CD14-positive monocyte (primary cell): ENCODE results near the gene C19orf67. TPM values are rescaled to one million over a fixed set of nuclear protein-coding genes. Genes with fewer than 3 reads are reported as not detected.

ENCODE experiments used
- DNase-seq, 3 donors: peaks; one replicate each; pipeline ENCODE4 v3.0.0-alpha.2; 2011 to 2022
- H2AFZ ChIP-seq: 2 replicates; pipeline ENCODE4 v1.6.0; 2012; ENCODE audit warnings: mild to moderate bottlenecking, low read depth, low read length, inconsistent platforms; ENCODE audit not compliant: insufficient read depth, poor library complexity, severe bottlenecking
- H3K27ac ChIP-seq, 2 donors: 1 replicate in 1 of 2; 2 replicates in 1 of 2; pipeline ENCODE4 v1.5.1; 2012 to 2013; ENCODE audit warnings: low read length in 2 of 2, control low read depth in 1 of 2, inconsistent platforms in 1 of 2, low read depth in 1 of 2, mild to moderate bottlenecking in 1 of 2
- H3K27me3 ChIP-seq, 2 donors: one replicate each; pipeline versions ENCODE4 v1.6.0 to v1.6.1; 2011 to 2013; ENCODE audit warnings: low read length in 2 of 2; ENCODE audit not compliant: control insufficient read depth in 2 of 2, insufficient read depth in 2 of 2
- H3K36me3 ChIP-seq, 2 donors: replicated peaks in 1 of 2; 1 replicate in 1 of 2; 2 replicates in 1 of 2; pipeline versions ENCODE4 v1.5.1 to v1.6.1; 2012 to 2013; ENCODE audit warnings: low read length in 2 of 2, control low read depth in 1 of 2, inconsistent platforms in 1 of 2, mild to moderate bottlenecking in 1 of 2; ENCODE audit not compliant: insufficient read depth in 2 of 2, control insufficient read depth in 1 of 2
- H3K4me1 ChIP-seq, 2 donors: 1 replicate in 1 of 2; 2 replicates in 1 of 2; pipeline versions ENCODE4 v1.5.1 to v1.6.1; 2012 to 2013; ENCODE audit warnings: low read length in 2 of 2, control low read depth in 1 of 2, inconsistent platforms in 1 of 2, mild to moderate bottlenecking in 1 of 2, moderate library complexity in 1 of 2; ENCODE audit not compliant: insufficient read depth in 2 of 2, control insufficient read depth in 1 of 2
- H3K4me2 ChIP-seq: replicated peaks from 2 replicates; pipeline ENCODE3; 2012; ENCODE audit warnings: low read length, moderate library complexity, mild to moderate bottlenecking; ENCODE audit not compliant: poor library complexity, severe bottlenecking; ENCODE audit errors: extremely low read depth
- H3K4me3 ChIP-seq, 3 experiments: fragments of 200-600 bp in 1 of 3; sonication (generic) in 1 of 3; replicated peaks in 1 of 3; 1 replicate in 2 of 3; 2 replicates in 1 of 3; pipeline ENCODE4 v1.5.1; 2011 to 2013; ENCODE audit warnings: low read length in 3 of 3, mild to moderate bottlenecking in 3 of 3, control low read depth in 2 of 3, low read depth in 2 of 3, inconsistent platforms in 1 of 3, moderate library complexity in 1 of 3
- H3K79me2 ChIP-seq: 2 replicates; pipeline ENCODE4 v1.6.0; 2012; ENCODE audit warnings: mild to moderate bottlenecking, control low read depth, inconsistent platforms, low read length, moderate library complexity; ENCODE audit not compliant: insufficient read depth
- H3K9ac ChIP-seq: 2 replicates; pipeline ENCODE4 v1.6.0; 2017; ENCODE audit warnings: low read length, mild to moderate bottlenecking; ENCODE audit not compliant: insufficient read depth, poor library complexity, severe bottlenecking
- H3K9me3 ChIP-seq, 2 donors: replicated peaks in 1 of 2; 1 replicate in 1 of 2; 2 replicates in 1 of 2; pipeline versions ENCODE4 v1.5.1 to v1.6.1; 2012 to 2013; ENCODE audit warnings: low read length in 2 of 2, control low read depth in 1 of 2; ENCODE audit not compliant: control insufficient read depth in 1 of 2, insufficient read depth in 1 of 2
- H4K20me1 ChIP-seq: 2 replicates; pipeline ENCODE4 v1.6.0; 2012; ENCODE audit warnings: mild to moderate bottlenecking, low read length, control low read depth, moderate library complexity; ENCODE audit not compliant: insufficient read depth
- H3K27ac Mint-ChIP-seq, 7 donors: one replicate each; pipeline ENCODE4 v1.8.0; 2020; ENCODE audit warnings: mild to moderate bottlenecking in 7 of 7, mixed read lengths in 7 of 7, moderate library complexity in 6 of 7, inconsistent platforms in 2 of 7
- H3K27me3 Mint-ChIP-seq, 3 donors: one replicate each; pipeline ENCODE4 v1.8.0; 2021 to 2022; ENCODE audit warnings: low read depth in 3 of 3, mild to moderate bottlenecking in 3 of 3, mixed read lengths in 3 of 3, moderate library complexity in 3 of 3, inconsistent platforms in 1 of 3
- H3K36me3 Mint-ChIP-seq, 2 donors: one replicate each; pipeline ENCODE4 v1.8.0; 2020; ENCODE audit warnings: mixed read lengths in 2 of 2, inconsistent platforms in 1 of 2, mild to moderate bottlenecking in 1 of 2
- H3K4me1 Mint-ChIP-seq: one replicate; pipeline ENCODE4 v1.8.0; 2020; ENCODE audit warnings: mild to moderate bottlenecking, mixed read lengths
- H3K4me3 Mint-ChIP-seq, 2 donors: one replicate each; pipeline ENCODE4 v1.8.0; 2020; ENCODE audit warnings: mild to moderate bottlenecking in 2 of 2, mixed read lengths in 2 of 2, moderate library complexity in 1 of 2
- H3K9me3 Mint-ChIP-seq, 7 donors: one replicate each; pipeline ENCODE4 v1.8.0; 2020 to 2022; ENCODE audit warnings: mixed read lengths in 7 of 7, mild to moderate bottlenecking in 6 of 7, moderate library complexity in 6 of 7, inconsistent platforms in 2 of 7
- CTCF ChIP-seq: fragments of 200-600 bp; IDR thresholded peaks from one replicate; pipeline ENCODE4 v1.8.0; 2022; ENCODE audit warnings: antibody characterized with exemption, mild to moderate bottlenecking
- WGBS: methylation state at CpG from one replicate; pipeline ENCODE4 v1.1.5; 2013; ENCODE audit warnings: missing lambda C conversion rate; ENCODE audit not compliant: insufficient coverage; 5-methylcytosine and 5-hydroxymethylcytosine counted together
- intact Hi-C, 2 donors: fragments of 100-400 bp; cut with micrococcal nuclease; formaldehyde crosslinking; loops; one replicate each; pipeline versions ENCODE4 v1.15.0 to v1.15.1; 2023
- polyA plus RNA-seq, 3 donors: library from polyadenylated mRNA; depleted of rRNA in 1 of 3; unstranded in 2 of 3; stranded (reverse) in 1 of 3; fragments of 300-500 nt in 2 of 3; fragments of >200 nt in 1 of 3; fragmentation: Illumina TruSeq in 2 of 3; gene quantifications; 1 replicate in 2 of 3; 2 replicates in 1 of 3; pipeline ENCODE4 v1.2.3, GENCODE V29; 2012 to 2021

C19orf67 gene
- polyA plus RNA-seq, 3 donors = not detected

GRCh38 chr19:14089662-14090508, 4.3 kb upstream of the C19orf67 start:
- Mint-ChIP-seq H3K27me3 (peaks cover 2 to 6% (median 5%) of the 10 kb centered on the region in 3 donors), H3K4me3 (peak overlapping the region; percentile 80 to 84), H3K36me3 (peaks cover 28 to 31% of the 10 kb centered on the region in 2 donors), H3K27ac (no peak overlapping the region), H3K4me1 (peaks cover 15% of the 10 kb centered on the region), H3K9me3 (peaks cover 0 to 14% (median 9%) of the 10 kb centered on the region in 7 donors)
- Histone ChIP-seq H3K4me1 (peaks cover 18 to 23% of the 10 kb centered on the region in 2 donors), H3K27me3 (peaks cover 0 to 2% of the 10 kb centered on the region in 2 donors), H3K4me2 (peak overlapping the region; percentile 100), H3K4me3 (peak overlapping the region; percentile 38 to 72 (median 69)), H3K9ac (peak overlapping the region; percentile 21), H3K36me3 (peaks cover 7 to 19% of the 10 kb centered on the region in 2 donors), H2AFZ (peak overlapping the region; percentile 46), H4K20me1 (peaks cover 41% of the 10 kb centered on the region), H3K9me3 (peaks cover 6 to 8% of the 10 kb centered on the region in 2 donors), H3K27ac (no peak overlapping the region), H3K79me2 (peaks cover 7% of the 10 kb centered on the region)
- under 1% methylated on average over 113 of the region's 142 CpGs for WGBS
- no peak for TF ChIP-seq CTCF
- DNase-seq = peak in 2 of 3 donors; percentile 27 to 51
- intact Hi-C loops = loop anchor here in 1 of 2 donors (5.0 kb wide), 1 partner anchor 47 kb away; the partner anchor contains the start of gene ASF1B

- DNase-seq = no peak
- Mint-ChIP-seq H3K4me1 (peaks cover 15% of the 10 kb centered on the region), H3K27ac (peak overlapping the region in 3 of 7 donors; percentile 21 to 75 (median 63)), H3K27me3 (peaks cover 2 to 6% (median 5%) of the 10 kb centered on the region in 3 donors), H3K36me3 (peaks cover 24 to 27% of the 10 kb centered on the region in 2 donors), H3K9me3 (peaks cover 0 to 11% (median 9%) of the 10 kb centered on the region in 7 donors), H3K4me3 (peak overlapping the region; percentile 77 to 83)
- peak overlapping the region; percentile 100 for H3K4me2 ChIP-seq
- peaks cover 7% of the 10 kb centered on the region for H3K79me2 ChIP-seq
- peak overlapping the region; percentile 25 to 70 (median 25) for H3K4me3 ChIP-seq
- H2AFZ ChIP-seq = peak overlapping the region; percentile 46
- intact Hi-C loops = no loop called here
- WGBS = 33% methylated on average over 16 of the region's 16 CpGs
- peaks cover 6 to 8% of the 10 kb centered on the region in 2 donors for H3K9me3 ChIP-seq
- no peak overlapping the region for H3K27ac ChIP-seq
- peaks cover 18 to 23% of the 10 kb centered on the region in 2 donors for H3K4me1 ChIP-seq
- H3K27me3 ChIP-seq = peaks cover 0 to 2% of the 10 kb centered on the region in 2 donors
- no peak for TF ChIP-seq CTCF
- peaks cover 35% of the 10 kb centered on the region for H4K20me1 ChIP-seq
- H3K9ac ChIP-seq = peak overlapping the region; percentile 21
- H3K36me3 ChIP-seq = peaks cover 7 to 19% of the 10 kb centered on the region in 2 donors
Measured at GRCh38 chr19:14089412-14089661, 3.8 kb upstream of the C19orf67 start.
